H1 (cell line): ENCODE data around the gene C12orf43. TPM values are rescaled to one million over a fixed set of nuclear protein-coding genes. Genes with fewer than 3 reads are reported as not detected.

Source experiments
- CTCF ChIP-seq, 3 experiments: IDR thresholded peaks; 1 replicate in 2 of 3; 2 replicates in 1 of 3; pipeline versions ENCODE4 v1.5.1 to v1.6.1; 2011; ENCODE audit warnings: low read length in 3 of 3, mild to moderate bottlenecking in 3 of 3, inconsistent platforms in 2 of 3, low read depth in 1 of 3, moderate library complexity in 1 of 3; ENCODE audit not compliant: insufficient read depth in 1 of 3; ENCODE audit errors: control extremely low read depth in 1 of 3
- JUN ChIP-seq: IDR thresholded peaks from 2 replicates; pipeline ENCODE4 v1.6.1; 2011; ENCODE audit warnings: low read depth, mild to moderate bottlenecking, improper control_type of control experiment, low read length
- SIN3A ChIP-seq, 2 experiments: IDR thresholded peaks in 1 of 2; conservative IDR thresholded peaks in 1 of 2; 2 replicates each; pipeline ENCODE4 v1.6.1; 2011 to 2012; ENCODE audit warnings: low read length in 2 of 2, improper control_type of control experiment in 1 of 2, low read depth in 1 of 2, mild to moderate bottlenecking in 1 of 2
- SP2 ChIP-seq: IDR thresholded peaks from 2 replicates; pipeline ENCODE4 v1.6.1; 2012; ENCODE audit warnings: mild to moderate bottlenecking, low read length, inconsistent platforms
- TBP ChIP-seq: IDR thresholded peaks from 2 replicates; pipeline ENCODE4 v1.6.1; 2011; ENCODE audit warnings: low read depth, low read length, improper control_type of control experiment
- polyA plus RNA-seq, 7 experiments: library from polyadenylated mRNA; depleted of rRNA in 3 of 7; stranded (reverse) in 5 of 7; unstranded in 2 of 7; fragments of >200 nt in 5 of 7; fragments of 200-250 nt in 2 of 7; gene quantifications; 1 replicate in 5 of 7; 2 replicates in 1 of 7; 4 replicates in 1 of 7; pipeline versions ENCODE4 v1.2.1 to v1.2.3, GENCODE V29; 2011 to 2013; ENCODE audit warnings: missing spikeins in 2 of 7, mixed read lengths in 2 of 7
- total RNA-seq: library from RNA; stranded (reverse); fragmentation: NEBNext Ultra II Directional; extraction: Animal tissue kit (Norgen Biotek cat#: 25700); gene quantifications from 2 replicates; pipeline ENCODE4 v1.2.1, GENCODE V29; 2021
- TF ChIP-seq, protein P1 (sequence below): fragments of 300-600 bp; sonication (generic); IDR thresholded peaks from 2 replicates; pipeline ENCODE4 v1.7.1; 2012; ENCODE audit warnings: low read length, moderate library complexity, mild to moderate bottlenecking, inconsistent platforms; ENCODE audit not compliant: insufficient replicate concordance

C12orf43 gene
- total and polyA plus RNA-seq, 2 of the 8 experiments (the other 6 are each of a cell fraction or from before 2014, with no cell fraction given): 9.2 to 22.3 TPM

DNA sequence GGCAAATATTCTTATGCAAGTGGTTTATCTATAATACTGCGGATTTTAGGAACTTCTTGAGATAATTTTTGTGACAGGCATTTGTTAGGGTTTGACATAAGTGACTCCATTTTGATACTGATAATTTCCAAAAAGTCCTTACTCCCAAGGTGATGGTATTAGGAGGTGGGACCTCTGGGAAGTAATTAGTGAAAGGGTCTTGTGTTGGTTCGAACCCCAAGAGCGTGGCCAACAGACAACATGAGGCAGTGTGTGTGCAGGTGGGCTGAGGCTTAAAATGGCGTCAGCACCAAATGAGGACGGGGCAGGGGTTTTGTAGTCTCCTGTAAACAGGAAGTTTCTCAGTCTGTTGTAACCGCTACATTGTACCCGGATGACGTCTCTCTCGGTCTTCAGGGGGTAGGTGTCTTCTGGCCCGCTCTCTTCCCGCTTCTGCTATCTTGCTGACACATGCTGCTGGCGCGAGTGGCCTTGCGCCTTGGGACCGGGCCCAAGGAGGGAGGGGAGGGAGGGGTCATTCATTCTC lies 1.7 kb upstream of the C12orf43 start (continued):
- TF ChIP-seq, protein P1, sequence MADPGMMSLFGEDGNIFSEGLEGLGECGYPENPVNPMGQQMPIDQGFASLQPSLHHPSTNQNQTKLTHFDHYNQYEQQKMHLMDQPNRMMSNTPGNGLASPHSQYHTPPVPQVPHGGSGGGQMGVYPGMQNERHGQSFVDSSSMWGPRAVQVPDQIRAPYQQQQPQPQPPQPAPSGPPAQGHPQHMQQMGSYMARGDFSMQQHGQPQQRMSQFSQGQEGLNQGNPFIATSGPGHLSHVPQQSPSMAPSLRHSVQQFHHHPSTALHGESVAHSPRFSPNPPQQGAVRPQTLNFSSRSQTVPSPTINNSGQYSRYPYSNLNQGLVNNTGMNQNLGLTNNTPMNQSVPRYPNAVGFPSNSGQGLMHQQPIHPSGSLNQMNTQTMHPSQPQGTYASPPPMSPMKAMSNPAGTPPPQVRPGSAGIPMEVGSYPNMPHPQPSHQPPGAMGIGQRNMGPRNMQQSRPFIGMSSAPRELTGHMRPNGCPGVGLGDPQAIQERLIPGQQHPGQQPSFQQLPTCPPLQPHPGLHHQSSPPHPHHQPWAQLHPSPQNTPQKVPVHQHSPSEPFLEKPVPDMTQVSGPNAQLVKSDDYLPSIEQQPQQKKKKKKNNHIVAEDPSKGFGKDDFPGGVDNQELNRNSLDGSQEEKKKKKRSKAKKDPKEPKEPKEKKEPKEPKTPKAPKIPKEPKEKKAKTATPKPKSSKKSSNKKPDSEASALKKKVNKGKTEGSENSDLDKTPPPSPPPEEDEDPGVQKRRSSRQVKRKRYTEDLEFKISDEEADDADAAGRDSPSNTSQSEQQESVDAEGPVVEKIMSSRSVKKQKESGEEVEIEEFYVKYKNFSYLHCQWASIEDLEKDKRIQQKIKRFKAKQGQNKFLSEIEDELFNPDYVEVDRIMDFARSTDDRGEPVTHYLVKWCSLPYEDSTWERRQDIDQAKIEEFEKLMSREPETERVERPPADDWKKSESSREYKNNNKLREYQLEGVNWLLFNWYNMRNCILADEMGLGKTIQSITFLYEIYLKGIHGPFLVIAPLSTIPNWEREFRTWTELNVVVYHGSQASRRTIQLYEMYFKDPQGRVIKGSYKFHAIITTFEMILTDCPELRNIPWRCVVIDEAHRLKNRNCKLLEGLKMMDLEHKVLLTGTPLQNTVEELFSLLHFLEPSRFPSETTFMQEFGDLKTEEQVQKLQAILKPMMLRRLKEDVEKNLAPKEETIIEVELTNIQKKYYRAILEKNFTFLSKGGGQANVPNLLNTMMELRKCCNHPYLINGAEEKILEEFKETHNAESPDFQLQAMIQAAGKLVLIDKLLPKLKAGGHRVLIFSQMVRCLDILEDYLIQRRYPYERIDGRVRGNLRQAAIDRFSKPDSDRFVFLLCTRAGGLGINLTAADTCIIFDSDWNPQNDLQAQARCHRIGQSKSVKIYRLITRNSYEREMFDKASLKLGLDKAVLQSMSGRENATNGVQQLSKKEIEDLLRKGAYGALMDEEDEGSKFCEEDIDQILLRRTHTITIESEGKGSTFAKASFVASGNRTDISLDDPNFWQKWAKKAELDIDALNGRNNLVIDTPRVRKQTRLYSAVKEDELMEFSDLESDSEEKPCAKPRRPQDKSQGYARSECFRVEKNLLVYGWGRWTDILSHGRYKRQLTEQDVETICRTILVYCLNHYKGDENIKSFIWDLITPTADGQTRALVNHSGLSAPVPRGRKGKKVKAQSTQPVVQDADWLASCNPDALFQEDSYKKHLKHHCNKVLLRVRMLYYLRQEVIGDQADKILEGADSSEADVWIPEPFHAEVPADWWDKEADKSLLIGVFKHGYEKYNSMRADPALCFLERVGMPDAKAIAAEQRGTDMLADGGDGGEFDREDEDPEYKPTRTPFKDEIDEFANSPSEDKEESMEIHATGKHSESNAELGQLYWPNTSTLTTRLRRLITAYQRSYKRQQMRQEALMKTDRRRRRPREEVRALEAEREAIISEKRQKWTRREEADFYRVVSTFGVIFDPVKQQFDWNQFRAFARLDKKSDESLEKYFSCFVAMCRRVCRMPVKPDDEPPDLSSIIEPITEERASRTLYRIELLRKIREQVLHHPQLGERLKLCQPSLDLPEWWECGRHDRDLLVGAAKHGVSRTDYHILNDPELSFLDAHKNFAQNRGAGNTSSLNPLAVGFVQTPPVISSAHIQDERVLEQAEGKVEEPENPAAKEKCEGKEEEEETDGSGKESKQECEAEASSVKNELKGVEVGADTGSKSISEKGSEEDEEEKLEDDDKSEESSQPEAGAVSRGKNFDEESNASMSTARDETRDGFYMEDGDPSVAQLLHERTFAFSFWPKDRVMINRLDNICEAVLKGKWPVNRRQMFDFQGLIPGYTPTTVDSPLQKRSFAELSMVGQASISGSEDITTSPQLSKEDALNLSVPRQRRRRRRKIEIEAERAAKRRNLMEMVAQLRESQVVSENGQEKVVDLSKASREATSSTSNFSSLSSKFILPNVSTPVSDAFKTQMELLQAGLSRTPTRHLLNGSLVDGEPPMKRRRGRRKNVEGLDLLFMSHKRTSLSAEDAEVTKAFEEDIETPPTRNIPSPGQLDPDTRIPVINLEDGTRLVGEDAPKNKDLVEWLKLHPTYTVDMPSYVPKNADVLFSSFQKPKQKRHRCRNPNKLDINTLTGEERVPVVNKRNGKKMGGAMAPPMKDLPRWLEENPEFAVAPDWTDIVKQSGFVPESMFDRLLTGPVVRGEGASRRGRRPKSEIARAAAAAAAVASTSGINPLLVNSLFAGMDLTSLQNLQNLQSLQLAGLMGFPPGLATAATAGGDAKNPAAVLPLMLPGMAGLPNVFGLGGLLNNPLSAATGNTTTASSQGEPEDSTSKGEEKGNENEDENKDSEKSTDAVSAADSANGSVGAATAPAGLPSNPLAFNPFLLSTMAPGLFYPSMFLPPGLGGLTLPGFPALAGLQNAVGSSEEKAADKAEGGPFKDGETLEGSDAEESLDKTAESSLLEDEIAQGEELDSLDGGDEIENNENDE: no peak
- TF ChIP-seq SP2: no peak
- TF ChIP-seq SIN3A (conservative IDR thresholded peaks at IDR 0.05 in 1 of 2, IDR thresholded peaks at IDR 0.05 in 1 of 2; ENCODE audit: low read depth in 1 of 2, low read length in 2 of 2): no peak
- no peak for TF ChIP-seq TBP
- TF ChIP-seq CTCF (IDR thresholded peaks at IDR 0.05; ENCODE audit: control extremely low read depth in 1 of 3, insufficient read depth in 1 of 3, low read depth in 1 of 3, low read length in 3 of 3): no peak
- TF ChIP-seq JUN: no peak
